ENCODE results near the gene ANKMY1.

The ANKMY1 gene

DNA sequence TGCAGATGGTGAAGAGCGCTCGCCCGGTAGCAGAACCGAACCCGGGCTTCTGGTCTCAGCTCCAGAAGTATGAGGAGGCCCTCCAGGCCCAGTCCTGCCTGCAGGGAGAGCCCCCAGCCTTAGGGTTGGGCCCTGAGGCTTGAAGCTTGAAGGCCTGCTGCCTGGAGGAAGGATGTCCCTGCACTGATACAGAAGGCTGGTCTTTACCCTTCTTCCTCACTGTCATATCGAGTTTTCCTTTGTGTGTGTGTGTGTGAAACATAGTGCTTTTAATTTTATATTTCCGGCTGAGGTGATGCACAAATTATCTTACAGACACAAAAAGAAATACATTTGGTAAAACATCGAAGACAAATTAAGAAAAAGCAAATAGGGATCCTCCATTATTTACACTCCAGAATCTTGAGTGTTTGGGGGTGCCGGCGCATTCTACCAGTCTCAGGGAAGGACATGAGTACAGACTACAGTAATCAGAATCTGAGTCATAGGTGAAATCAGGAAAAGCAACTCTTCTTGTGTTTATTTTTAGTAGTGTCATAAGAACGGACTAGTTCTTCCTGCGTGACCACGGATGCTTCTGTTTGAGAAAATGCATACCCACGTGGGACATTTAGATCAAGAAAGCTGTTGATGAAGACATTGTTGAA, 3.7 kb upstream of the ANKMY1 start (continued):
- TF ChIP-seq, protein P1, sequence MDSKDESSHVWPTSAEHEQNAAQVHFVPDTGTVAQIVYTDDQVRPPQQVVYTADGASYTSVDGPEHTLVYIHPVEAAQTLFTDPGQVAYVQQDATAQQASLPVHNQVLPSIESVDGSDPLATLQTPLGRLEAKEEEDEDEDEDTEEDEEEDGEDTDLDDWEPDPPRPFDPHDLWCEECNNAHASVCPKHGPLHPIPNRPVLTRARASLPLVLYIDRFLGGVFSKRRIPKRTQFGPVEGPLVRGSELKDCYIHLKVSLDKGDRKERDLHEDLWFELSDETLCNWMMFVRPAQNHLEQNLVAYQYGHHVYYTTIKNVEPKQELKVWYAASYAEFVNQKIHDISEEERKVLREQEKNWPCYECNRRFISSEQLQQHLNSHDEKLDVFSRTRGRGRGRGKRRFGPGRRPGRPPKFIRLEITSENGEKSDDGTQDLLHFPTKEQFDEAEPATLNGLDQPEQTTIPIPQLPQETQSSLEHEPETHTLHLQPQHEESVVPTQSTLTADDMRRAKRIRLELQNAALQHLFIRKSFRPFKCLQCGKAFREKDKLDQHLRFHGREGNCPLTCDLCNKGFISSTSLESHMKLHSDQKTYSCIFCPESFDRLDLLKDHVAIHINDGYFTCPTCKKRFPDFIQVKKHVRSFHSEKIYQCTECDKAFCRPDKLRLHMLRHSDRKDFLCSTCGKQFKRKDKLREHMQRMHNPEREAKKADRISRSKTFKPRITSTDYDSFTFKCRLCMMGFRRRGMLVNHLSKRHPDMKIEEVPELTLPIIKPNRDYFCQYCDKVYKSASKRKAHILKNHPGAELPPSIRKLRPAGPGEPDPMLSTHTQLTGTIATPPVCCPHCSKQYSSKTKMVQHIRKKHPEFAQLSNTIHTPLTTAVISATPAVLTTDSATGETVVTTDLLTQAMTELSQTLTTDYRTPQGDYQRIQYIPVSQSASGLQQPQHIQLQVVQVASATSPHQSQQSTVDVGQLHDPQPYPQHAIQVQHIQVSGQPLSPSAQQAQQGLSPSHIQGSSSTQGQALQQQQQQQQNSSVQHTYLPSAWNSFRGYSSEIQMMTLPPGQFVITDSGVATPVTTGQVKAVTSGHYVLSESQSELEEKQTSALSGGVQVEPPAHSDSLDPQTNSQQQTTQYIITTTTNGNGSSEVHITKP (tag by site-specific recombination; IDR thresholded peaks at IDR 0.05), result no peak
- TF ChIP-seq ZNF354C (tag by site-specific recombination; IDR thresholded peaks at IDR 0.05; ENCODE audit: borderline replicate concordance, low read depth), result no peak

DNA sequence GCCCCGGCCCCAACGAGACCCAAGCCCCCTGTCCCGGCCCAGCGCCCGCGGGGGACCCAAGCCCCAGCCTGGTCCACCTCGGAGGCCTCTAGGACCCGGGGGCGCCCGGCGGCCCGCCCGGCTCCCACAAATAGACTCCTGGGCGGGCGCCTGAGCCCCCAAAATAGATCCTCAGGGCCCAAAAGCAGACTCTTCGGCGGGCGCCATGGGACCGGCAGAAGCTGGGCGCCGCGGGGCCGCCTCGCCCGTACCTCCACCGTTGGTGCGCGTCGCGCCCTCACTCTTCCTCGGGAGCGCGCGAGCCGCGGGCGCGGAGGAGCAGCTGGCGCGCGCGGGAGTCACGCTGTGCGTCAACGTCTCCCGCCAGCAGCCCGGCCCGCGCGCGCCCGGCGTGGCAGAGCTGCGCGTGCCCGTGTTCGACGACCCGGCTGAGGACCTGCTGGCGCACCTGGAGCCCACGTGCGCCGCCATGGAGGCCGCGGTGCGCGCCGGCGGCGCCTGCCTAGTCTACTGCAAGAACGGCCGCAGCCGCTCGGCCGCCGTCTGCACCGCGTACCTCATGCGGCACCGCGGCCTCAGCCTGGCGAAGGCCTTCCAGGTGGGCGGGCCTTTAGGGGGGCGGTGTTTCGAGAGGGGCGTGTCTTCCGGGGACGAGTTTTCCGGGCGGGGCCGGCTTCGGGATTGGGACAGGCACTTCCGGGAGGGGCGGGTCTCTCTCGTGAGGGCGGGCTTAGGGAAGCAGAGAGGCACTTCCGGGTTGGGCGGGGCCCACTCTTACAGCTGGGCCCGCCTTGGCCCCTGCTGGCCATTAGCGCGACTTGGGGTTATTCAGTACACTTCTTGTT, 2.9 kb upstream of the ANKMY1 start:
- Histone ChIP-seq H3K9me3 (ENCODE audit: control insufficient read depth, insufficient read depth, low read depth, low read length) (no peaks in the 10 kb centered on the region), H3K4me3 (ENCODE audit: low read depth, low read length) (peak overlapping the region; percentile 64), H3K4me1 (ENCODE audit: control insufficient read depth, insufficient read depth, low read length) (peaks cover 5% of the 10 kb centered on the region), H3K36me3 (ENCODE audit: control insufficient read depth in 2 of 2, insufficient read depth in 1 of 2, low read length in 2 of 2) (peaks cover 0 to 29% of the 10 kb centered on the region in 2 experiments; a peak in 1 of 3 replicates), H3K27ac (ENCODE audit: extremely low read depth, low read depth, low read length) (peak overlapping the region; percentile 90)
- POLR2A ChIA-PET, result interaction anchor here (0.9 to 1.8 kb wide), 6 partner anchors 10 to 536 kb away, joined by 3 to 53 read pairs (median 5); partner anchors contain the start of genes CAPN10 and NDUFA10
- CTCF ChIA-PET, result interaction anchor here (0.6 to 1.7 kb wide), 3 partner anchors 22 to 109 kb away, joined by 3 to 4 read pairs (median 4); no protein-coding TSS in a partner anchor
- TF ChIP-seq OSR2 (tag by site-specific recombination; IDR thresholded peaks at IDR 0.05), result no peak
- TF ChIP-seq, protein P2, sequence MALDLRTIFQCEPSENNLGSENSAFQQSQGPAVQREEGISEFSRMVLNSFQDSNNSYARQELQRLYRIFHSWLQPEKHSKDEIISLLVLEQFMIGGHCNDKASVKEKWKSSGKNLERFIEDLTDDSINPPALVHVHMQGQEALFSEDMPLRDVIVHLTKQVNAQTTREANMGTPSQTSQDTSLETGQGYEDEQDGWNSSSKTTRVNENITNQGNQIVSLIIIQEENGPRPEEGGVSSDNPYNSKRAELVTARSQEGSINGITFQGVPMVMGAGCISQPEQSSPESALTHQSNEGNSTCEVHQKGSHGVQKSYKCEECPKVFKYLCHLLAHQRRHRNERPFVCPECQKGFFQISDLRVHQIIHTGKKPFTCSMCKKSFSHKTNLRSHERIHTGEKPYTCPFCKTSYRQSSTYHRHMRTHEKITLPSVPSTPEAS (tag by site-specific recombination; IDR thresholded peaks at IDR 0.05), result no peak
- TF ChIP-seq ZXDB (tag by site-specific recombination; IDR thresholded peaks at IDR 0.05), result peak; percentile 90
- TF ChIP-seq, protein P3, sequence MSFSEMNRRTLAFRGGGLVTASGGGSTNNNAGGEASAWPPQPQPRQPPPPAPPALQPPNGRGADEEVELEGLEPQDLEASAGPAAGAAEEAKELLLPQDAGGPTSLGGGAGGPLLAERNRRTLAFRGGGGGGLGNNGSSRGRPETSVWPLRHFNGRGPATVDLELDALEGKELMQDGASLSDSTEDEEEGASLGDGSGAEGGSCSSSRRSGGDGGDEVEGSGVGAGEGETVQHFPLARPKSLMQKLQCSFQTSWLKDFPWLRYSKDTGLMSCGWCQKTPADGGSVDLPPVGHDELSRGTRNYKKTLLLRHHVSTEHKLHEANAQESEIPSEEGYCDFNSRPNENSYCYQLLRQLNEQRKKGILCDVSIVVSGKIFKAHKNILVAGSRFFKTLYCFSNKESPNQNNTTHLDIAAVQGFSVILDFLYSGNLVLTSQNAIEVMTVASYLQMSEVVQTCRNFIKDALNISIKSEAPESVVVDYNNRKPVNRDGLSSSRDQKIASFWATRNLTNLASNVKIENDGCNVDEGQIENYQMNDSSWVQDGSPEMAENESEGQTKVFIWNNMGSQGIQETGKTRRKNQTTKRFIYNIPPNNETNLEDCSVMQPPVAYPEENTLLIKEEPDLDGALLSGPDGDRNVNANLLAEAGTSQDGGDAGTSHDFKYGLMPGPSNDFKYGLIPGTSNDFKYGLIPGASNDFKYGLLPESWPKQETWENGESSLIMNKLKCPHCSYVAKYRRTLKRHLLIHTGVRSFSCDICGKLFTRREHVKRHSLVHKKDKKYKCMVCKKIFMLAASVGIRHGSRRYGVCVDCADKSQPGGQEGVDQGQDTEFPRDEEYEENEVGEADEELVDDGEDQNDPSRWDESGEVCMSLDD (tag by site-specific recombination; IDR thresholded peaks at IDR 0.05), result 0 out of 2 replicates have a peak, but pooled peaks have one; percentile 52
- TF ChIP-seq ZNF366 (tag by site-specific recombination; conservative IDR thresholded peaks at IDR 0.05), result no peak
- no peak for TF ChIP-seq ZNF571 (tag by site-specific recombination; IDR thresholded peaks at IDR 0.05)
- TF ChIP-seq ZNF626 (tag by site-specific recombination; IDR thresholded peaks at IDR 0.05), result no peak
- TF ChIP-seq ZNF184 (tag by site-specific recombination; IDR thresholded peaks at IDR 0.05), result 0 out of 2 replicates have a peak, but pooled peaks have one; percentile 13
- TF ChIP-seq, protein P4, sequence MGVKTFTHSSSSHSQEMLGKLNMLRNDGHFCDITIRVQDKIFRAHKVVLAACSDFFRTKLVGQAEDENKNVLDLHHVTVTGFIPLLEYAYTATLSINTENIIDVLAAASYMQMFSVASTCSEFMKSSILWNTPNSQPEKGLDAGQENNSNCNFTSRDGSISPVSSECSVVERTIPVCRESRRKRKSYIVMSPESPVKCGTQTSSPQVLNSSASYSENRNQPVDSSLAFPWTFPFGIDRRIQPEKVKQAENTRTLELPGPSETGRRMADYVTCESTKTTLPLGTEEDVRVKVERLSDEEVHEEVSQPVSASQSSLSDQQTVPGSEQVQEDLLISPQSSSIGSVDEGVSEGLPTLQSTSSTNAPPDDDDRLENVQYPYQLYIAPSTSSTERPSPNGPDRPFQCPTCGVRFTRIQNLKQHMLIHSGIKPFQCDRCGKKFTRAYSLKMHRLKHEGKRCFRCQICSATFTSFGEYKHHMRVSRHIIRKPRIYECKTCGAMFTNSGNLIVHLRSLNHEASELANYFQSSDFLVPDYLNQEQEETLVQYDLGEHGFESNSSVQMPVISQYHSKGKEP (tag by site-specific recombination; IDR thresholded peaks at IDR 0.05), result peak; percentile 22; the same call in 1 of the 2 replicates
- TF ChIP-seq, protein P5, sequence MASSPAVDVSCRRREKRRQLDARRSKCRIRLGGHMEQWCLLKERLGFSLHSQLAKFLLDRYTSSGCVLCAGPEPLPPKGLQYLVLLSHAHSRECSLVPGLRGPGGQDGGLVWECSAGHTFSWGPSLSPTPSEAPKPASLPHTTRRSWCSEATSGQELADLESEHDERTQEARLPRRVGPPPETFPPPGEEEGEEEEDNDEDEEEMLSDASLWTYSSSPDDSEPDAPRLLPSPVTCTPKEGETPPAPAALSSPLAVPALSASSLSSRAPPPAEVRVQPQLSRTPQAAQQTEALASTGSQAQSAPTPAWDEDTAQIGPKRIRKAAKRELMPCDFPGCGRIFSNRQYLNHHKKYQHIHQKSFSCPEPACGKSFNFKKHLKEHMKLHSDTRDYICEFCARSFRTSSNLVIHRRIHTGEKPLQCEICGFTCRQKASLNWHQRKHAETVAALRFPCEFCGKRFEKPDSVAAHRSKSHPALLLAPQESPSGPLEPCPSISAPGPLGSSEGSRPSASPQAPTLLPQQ (tag by site-specific recombination; IDR thresholded peaks at IDR 0.05), result peak; percentile 86
- TF ChIP-seq SP3 (tag by site-specific recombination; IDR thresholded peaks at IDR 0.05), result peak; percentile 98
- TF ChIP-seq ZIC2 (tag by site-specific recombination; IDR thresholded peaks at IDR 0.05), result no peak
- TF ChIP-seq YY1 (tag by site-specific recombination; IDR thresholded peaks at IDR 0.05), result peak; percentile 35; the same call in 1 of the 2 replicates
- peak; percentile 95 for TF ChIP-seq ZBTB8A (tag by site-specific recombination; IDR thresholded peaks at IDR 0.05)
- no peak for TF ChIP-seq ZNF529 (tag by site-specific recombination; IDR thresholded peaks at IDR 0.05; ENCODE audit: insufficient replicate concordance)
- TF ChIP-seq KLF16 (tag by site-specific recombination; IDR thresholded peaks at IDR 0.05), result peak; percentile 53
- TF ChIP-seq ZNF561 (tag by site-specific recombination; IDR thresholded peaks at IDR 0.05; ENCODE audit: borderline replicate concordance), result peak; percentile 36; the same call in 1 of the 2 replicates
- TF ChIP-seq HOXC10 (CRISPR knock-in tag; IDR thresholded peaks at IDR 0.05), result peak; percentile 56; the same call in 1 of the 2 replicates
- TF ChIP-seq, protein P6, sequence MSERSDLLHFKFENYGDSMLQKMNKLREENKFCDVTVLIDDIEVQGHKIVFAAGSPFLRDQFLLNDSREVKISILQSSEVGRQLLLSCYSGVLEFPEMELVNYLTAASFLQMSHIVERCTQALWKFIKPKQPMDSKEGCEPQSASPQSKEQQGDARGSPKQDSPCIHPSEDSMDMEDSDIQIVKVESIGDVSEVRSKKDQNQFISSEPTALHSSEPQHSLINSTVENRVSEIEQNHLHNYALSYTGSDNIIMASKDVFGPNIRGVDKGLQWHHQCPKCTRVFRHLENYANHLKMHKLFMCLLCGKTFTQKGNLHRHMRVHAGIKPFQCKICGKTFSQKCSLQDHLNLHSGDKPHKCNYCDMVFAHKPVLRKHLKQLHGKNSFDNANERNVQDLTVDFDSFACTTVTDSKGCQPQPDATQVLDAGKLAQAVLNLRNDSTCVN (tag by site-specific recombination; optimal IDR thresholded peaks at IDR 0.05), result peak; percentile 79
- no peak for TF ChIP-seq ZNF473 (tag by site-specific recombination; IDR thresholded peaks at IDR 0.05)

Measured in HEK293 (cell line).